GM12878 (cell line): ENCODE data around the gene TSPAN15. TPM values are rescaled to one million over a fixed set of nuclear protein-coding genes. Genes with fewer than 3 reads are reported as not detected.
A peak's percentile ranks its signal among the peaks of the same experiment; 100 is the strongest.

ENCODE experiments used
- ATAC-seq: fragments of 200-7000 bp; cut with Tn5 transposase; 3 replicates; pipeline ENCODE4 v1.9.1; 2020; ENCODE audit warnings: mild to moderate bottlenecking, moderate library complexity
- BruUV-seq: library from RNA; stranded (reverse); fragments of 400-500 nt; replicated peaks from 2 replicates; lab custom pipeline; 2021; lab: Mats Ljungman, UMichigan
- CTCF ChIA-PET: fragments of 300-600 bp; sonication (Branson Sonifier 250); formaldehyde crosslinking; extraction: SDS; loops from one replicate; lab custom pipeline; 2021; ENCODE audit warnings: inconsistent platforms; lab: Yijun Ruan, JAX
- POLR2A ChIA-PET: fragments of 350-600 bp; formaldehyde crosslinking; extraction: SDS; loops from one replicate; lab custom pipeline; 2021; ENCODE audit warnings: inconsistent platforms; lab: Charles Lee
- RAD21 ChIA-PET: fragments of 300-600 bp; sonication (Branson Sonifier 250); formaldehyde crosslinking; loops from one replicate; lab custom pipeline; 2023; ENCODE audit warnings: antibody characterized with exemption; ENCODE audit not compliant: unreplicated experiment; lab: Charles Lee
- SMC1A ChIA-PET: fragments of 300-600 bp; sonication (Branson Sonifier 250); formaldehyde crosslinking; loops from one replicate; lab custom pipeline; 2023; ENCODE audit not compliant: unreplicated experiment, uncharacterized antibody; lab: Charles Lee
- DNase-seq: peaks from one replicate; pipeline ENCODE4 v3.0.0-alpha.2; 2011; ENCODE audit warnings: low read depth, low spot score
- FAIRE-seq: peaks from 3 replicates; lab custom pipeline; 2011; peaks lifted over from hg19 to GRCh38; lab: Jason Lieb, UNC
- H2AFZ ChIP-seq: 2 replicates; pipeline ENCODE4 v1.6.0; 2011; ENCODE audit warnings: low read depth, low read length, control low read depth; ENCODE audit not compliant: control insufficient read depth
- H3K27ac ChIP-seq: 2 replicates; pipeline ENCODE4 v1.5.1; 2011; ENCODE audit warnings: control low read depth; ENCODE audit not compliant: control insufficient read depth, insufficient read depth
- H3K27me3 ChIP-seq, 2 experiments: replicated peaks in 1 of 2; 2 replicates each; pipeline versions ENCODE4 v1.6.0 to v1.6.1; 2011; ENCODE audit warnings: low read length in 1 of 2; ENCODE audit not compliant: control insufficient read depth in 2 of 2, insufficient read depth in 2 of 2
- H3K36me3 ChIP-seq, 2 experiments: 2 replicates each; pipeline ENCODE4 v1.5.1; 2011; ENCODE audit warnings: low read length in 1 of 2; ENCODE audit not compliant: control insufficient read depth in 2 of 2, insufficient read depth in 2 of 2
- H3K4me1 ChIP-seq: 2 replicates; pipeline ENCODE4 v1.6.1; 2011; ENCODE audit warnings: mild to moderate bottlenecking, low read length, moderate library complexity, mixed read lengths; ENCODE audit not compliant: control insufficient read depth, insufficient read depth
- H3K4me2 ChIP-seq: 2 replicates; pipeline ENCODE4 v1.6.0; 2011; ENCODE audit warnings: control low read depth; ENCODE audit not compliant: control insufficient read depth, insufficient read depth
- H3K4me3 ChIP-seq: fragments of 200-600 bp; sonication (generic); 2 replicates; pipeline ENCODE4 v1.5.1; 2016
- H3K79me2 ChIP-seq: 2 replicates; pipeline ENCODE4 v1.6.0; 2011; ENCODE audit warnings: low read length; ENCODE audit not compliant: control insufficient read depth, insufficient read depth
- H3K9ac ChIP-seq: 2 replicates; pipeline ENCODE4 v1.8.0; 2011; ENCODE audit warnings: low read length, control low read depth, mixed read lengths; ENCODE audit not compliant: control insufficient read depth, insufficient read depth
- H3K9me3 ChIP-seq: replicated peaks from 3 replicates; pipeline ENCODE4 v1.5.1; 2011; ENCODE audit warnings: mild to moderate bottlenecking, low read length; ENCODE audit not compliant: control insufficient read depth, insufficient read depth
- H4K20me1 ChIP-seq: 2 replicates; pipeline ENCODE4 v1.6.0; 2011; ENCODE audit not compliant: control insufficient read depth, insufficient read depth
- CREM ChIP-seq: IDR thresholded peaks from 2 replicates; pipeline ENCODE4 v1.6.1; 2014; ENCODE audit warnings: antibody characterized with exemption, low read depth
- EP300 ChIP-seq, 2 experiments: fragments of 150-350 bp in 1 of 2; IDR thresholded peaks; 2 replicates each; pipeline ENCODE4 v1.6.1; 2011 to 2012; ENCODE audit warnings: low read depth in 2 of 2, low read length in 2 of 2, borderline replicate concordance in 1 of 2, improper control_type of control experiment in 1 of 2, inconsistent platforms in 1 of 2; ENCODE audit not compliant: control insufficient read depth in 1 of 2
- FOXM1 ChIP-seq: IDR thresholded peaks from 2 replicates; pipeline ENCODE4 v1.6.1; 2012; ENCODE audit warnings: low read depth, mild to moderate bottlenecking, inconsistent platforms, low read length, moderate library complexity
- GATAD2B ChIP-seq: fragments of 450-650 bp; conservative IDR thresholded peaks from 2 replicates; pipeline ENCODE4 v1.6.1; 2017; ENCODE audit warnings: low read depth, mild to moderate bottlenecking, moderate library complexity
- IKZF1 ChIP-seq: fragments of 450-650 bp; conservative IDR thresholded peaks from 2 replicates; pipeline ENCODE4 v1.6.1; 2017; ENCODE audit warnings: antibody characterized with exemption, mild to moderate bottlenecking
- IKZF2 ChIP-seq, 2 experiments: fragments of 450-650 bp; IDR thresholded peaks; 2 replicates each; pipeline ENCODE4 v1.6.1; 2017; ENCODE audit warnings: mild to moderate bottlenecking in 2 of 2, moderate library complexity in 2 of 2
- PAX5 ChIP-seq: IDR thresholded peaks from 2 replicates; pipeline ENCODE4 v1.6.1; 2011; ENCODE audit warnings: low read depth, low read length, borderline replicate concordance
- PML ChIP-seq: IDR thresholded peaks from 2 replicates; pipeline ENCODE4 v1.6.1; 2012; ENCODE audit warnings: low read length, inconsistent platforms
- PRDM15 ChIP-seq: fragments of 450-650 bp; formaldehyde crosslinking; IDR thresholded peaks from 2 replicates; pipeline ENCODE4 v1.4.0; 2020; ENCODE audit warnings: mild to moderate bottlenecking, moderate library complexity
- RUNX3 ChIP-seq: IDR thresholded peaks from 2 replicates; pipeline ENCODE4 v1.6.1; 2012; ENCODE audit warnings: low read length, inconsistent platforms
- SIX5 ChIP-seq: IDR thresholded peaks from 2 replicates; pipeline ENCODE4 v1.6.1; 2011; ENCODE audit warnings: mild to moderate bottlenecking, low read depth, low read length, moderate library complexity; ENCODE audit not compliant: severe bottlenecking
- SPI1 ChIP-seq: IDR thresholded peaks from 2 replicates; pipeline ENCODE4 v1.6.1; 2011; ENCODE audit warnings: low read depth, mild to moderate bottlenecking, low read length, moderate library complexity, borderline replicate concordance; ENCODE audit not compliant: insufficient read depth
- WRNIP1 ChIP-seq: IDR thresholded peaks from 2 replicates; pipeline ENCODE4 v1.6.1; 2011; ENCODE audit warnings: low read depth, low read length, improper control_type of control experiment, borderline replicate concordance
- ZSCAN29 ChIP-seq: fragments of 450-650 bp; IDR thresholded peaks from 2 replicates; pipeline ENCODE4 v1.6.1; 2017; ENCODE audit warnings: mild to moderate bottlenecking, moderate library complexity
- WGBS: methylation state at CpG from one replicate; pipeline ENCODE4 v1.1.6; 2016; ENCODE audit warnings: low lambda C conversion rate; ENCODE audit not compliant: insufficient replicate concordance, insufficient coverage; ENCODE audit errors: missing lambda C conversion rate; 5-methylcytosine and 5-hydroxymethylcytosine counted together
- in situ Hi-C: fragments of 300-500 bp; cut with MboI; formaldehyde crosslinking; loops from 9 replicates; pipeline ENCODE4 v1.14.3; 2018; ENCODE audit warnings: mixed read lengths
- intact Hi-C: fragments of 100-400 bp; cut with micrococcal nuclease; formaldehyde crosslinking; loops from one replicate; pipeline ENCODE4 v1.14.2; 2022; ENCODE audit not compliant: unreplicated experiment
- polyA plus RNA-seq, 11 experiments: library from polyadenylated mRNA; depleted of rRNA in 4 of 11; unstranded in 6 of 11; stranded (reverse) in 5 of 11; fragments of >200 nt; fragmentation: Nextera tagmentation in 4 of 11; fragmentation: Illumina TruSeq in 1 of 11; extraction: Ambion mirVana in 4 of 11; extraction: Trizol in 1 of 11; gene quantifications; 1 replicate in 1 of 11; 2 replicates in 10 of 11; pipeline versions ENCODE4 v1.2.1 to v1.2.3, GENCODE V29; 2011 to 2016; ENCODE audit warnings: inconsistent platforms in 2 of 11, missing spikeins in 2 of 11, low read depth in 1 of 11
- total RNA-seq, 4 experiments: library from RNA; depleted of rRNA in 3 of 4; stranded (reverse); fragments of >200 nt in 3 of 4; fragmentation: Illumina TruSeq in 1 of 4; extraction: Trizol in 1 of 4; gene quantifications; 2 replicates each; pipeline versions ENCODE4 v1.2.1 to v1.2.3, GENCODE V29; 2013 to 2021
- TF ChIP-seq, protein P1 (sequence below): fragments of 450-650 bp; formaldehyde crosslinking; IDR thresholded peaks from 2 replicates; pipeline ENCODE4 v1.4.0; 2022; ENCODE audit warnings: mild to moderate bottlenecking, moderate library complexity

TSPAN15 gene
- total and polyA plus RNA-seq, 10 of the 15 experiments (the other 5 are each of a cell fraction or from before 2014, with no cell fraction given), result 1.3 to 8.5 (median 2.4) TPM; not detected in 2

DNA sequence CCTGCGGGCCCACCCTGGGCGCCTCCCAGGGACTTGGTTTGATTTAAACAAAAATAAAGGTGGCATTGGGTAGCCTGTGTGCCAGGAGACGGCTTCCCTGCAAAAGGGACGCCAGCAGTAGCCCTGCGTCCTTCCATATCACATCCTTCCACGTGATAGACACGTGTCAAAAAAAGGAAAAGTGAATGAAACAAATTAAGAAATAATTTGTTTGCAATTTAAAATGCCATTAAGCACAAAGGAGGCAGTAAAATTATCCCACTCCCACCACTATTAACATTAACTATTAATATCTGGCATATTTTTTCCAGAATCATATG lies 42.1 kb upstream of the TSPAN15 start (continued):
- TF ChIP-seq PRDM15 (CRISPR knock-in tag) (no peak), WRNIP1 (no peak), GATAD2B (0 out of 2 replicates have a peak, but pooled peaks have one; percentile 14)

GRCh38 chr10:69409968-69410367 lies 41.3 kb upstream of the TSPAN15 start:
- H2AFZ ChIP-seq, result no peak overlapping the region
- BruUV-seq, result no TSS peak
- H3K9me3 ChIP-seq, result no peaks in the 10 kb centered on the region
- intact Hi-C loops (loop anchor here (5.0 kb wide), 1 partner anchor 227 kb away; no protein-coding TSS in a partner anchor), in situ Hi-C loops (loop anchor here (5.0 to 10.0 kb wide), 3 partner anchors 97 to 415 kb away; partner anchors contain the start of gene FAM241B)
- ChIA-PET RAD21 (no interaction called here), POLR2A (no interaction called here), CTCF (interaction anchor here (2.4 kb wide), 1 partner anchor 172 kb away, joined by 9 read pairs; no protein-coding TSS in a partner anchor), SMC1A (no interaction called here)
- no peak overlapping the region for H3K27ac ChIP-seq
- no peak overlapping the region for H3K9ac ChIP-seq
- DNase-seq, result peak; percentile 60
- H3K36me3 ChIP-seq, result no peaks in the 10 kb centered on the region; a peak in 1 of 4 replicates
- no peaks in the 10 kb centered on the region for H3K27me3 ChIP-seq
- no peak for FAIRE-seq
- peaks cover 16% of the 10 kb centered on the region for H3K4me1 ChIP-seq
- no peak overlapping the region for H3K4me2 ChIP-seq
- no peaks in the 10 kb centered on the region for H3K79me2 ChIP-seq
- peak; percentile 29 for ATAC-seq
- no peaks in the 10 kb centered on the region for H4K20me1 ChIP-seq
- H3K4me3 ChIP-seq, result no peak overlapping the region
- 13% methylated on average over 6 of the region's 6 CpGs for WGBS
- TF ChIP-seq PML (no peak), CREM (0 out of 2 replicates have a peak, but pooled peaks have one; percentile 15), FOXM1 (no peak), SIX5 (no peak), ZSCAN29 (no peak), RUNX3 (peak; percentile 55), SPI1 (peak; percentile 81; the same call in 1 of the 2 replicates), IKZF2 (IDR thresholded peaks at IDR 0.05) (peak; percentile 71 to 72), IKZF1 (peak; percentile 70), PAX5 (peak; percentile 45; the same call in 1 of the 2 replicates), EP300 (IDR thresholded peaks at IDR 0.05; ENCODE audit: borderline replicate concordance in 1 of 2, control insufficient read depth in 1 of 2, low read depth in 2 of 2, low read length in 2 of 2) (peak in 1 of 2 experiments; percentile 68; a peak in 1 of 4 replicates)
- TF ChIP-seq, protein P1, sequence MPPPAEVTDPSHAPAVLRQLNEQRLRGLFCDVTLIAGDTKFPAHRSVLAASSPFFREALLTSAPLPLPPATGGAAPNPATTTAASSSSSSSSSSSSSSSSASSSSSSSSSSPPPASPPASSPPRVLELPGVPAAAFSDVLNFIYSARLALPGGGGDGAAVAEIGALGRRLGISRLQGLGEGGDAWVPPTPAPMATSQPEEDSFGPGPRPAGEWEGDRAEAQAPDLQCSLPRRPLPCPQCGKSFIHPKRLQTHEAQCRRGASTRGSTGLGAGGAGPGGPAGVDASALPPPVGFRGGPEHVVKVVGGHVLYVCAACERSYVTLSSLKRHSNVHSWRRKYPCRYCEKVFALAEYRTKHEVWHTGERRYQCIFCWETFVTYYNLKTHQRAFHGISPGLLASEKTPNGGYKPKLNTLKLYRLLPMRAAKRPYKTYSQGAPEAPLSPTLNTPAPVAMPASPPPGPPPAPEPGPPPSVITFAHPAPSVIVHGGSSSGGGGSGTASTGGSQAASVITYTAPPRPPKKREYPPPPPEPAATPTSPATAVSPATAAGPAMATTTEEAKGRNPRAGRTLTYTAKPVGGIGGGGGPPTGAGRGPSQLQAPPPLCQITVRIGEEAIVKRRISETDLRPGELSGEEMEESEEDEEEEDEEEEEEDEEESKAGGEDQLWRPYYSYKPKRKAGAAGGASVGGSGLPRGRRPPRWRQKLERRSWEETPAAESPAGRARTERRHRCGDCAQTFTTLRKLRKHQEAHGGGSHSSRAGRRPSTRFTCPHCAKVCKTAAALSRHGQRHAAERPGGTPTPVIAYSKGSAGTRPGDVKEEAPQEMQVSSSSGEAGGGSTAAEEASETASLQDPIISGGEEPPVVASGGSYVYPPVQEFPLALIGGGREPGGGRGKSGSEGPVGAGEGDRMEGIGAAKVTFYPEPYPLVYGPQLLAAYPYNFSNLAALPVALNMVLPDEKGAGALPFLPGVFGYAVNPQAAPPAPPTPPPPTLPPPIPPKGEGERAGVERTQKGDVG (CRISPR knock-in tag), result no peak
